Ammon's horn (tissue), 1 donor: ENCODE results near the gene HCFC1.

Experiments used
- DNase-seq: peaks from one replicate; pipeline ENCODE4 v3.0.0-alpha.2; 2016; ENCODE audit warnings: low spot score

The HCFC1 gene

GRCh38 chrX:153939573-153939972 is 32.0 kb downstream of the HCFC1 start:
- DNase-seq = no peak

GRCh38 chrX:153938226-153938786 is 33.3 kb downstream of the HCFC1 start:
- DNase-seq = no peak

GRCh38 chrX:153937056-153937455 is 34.6 kb downstream of the HCFC1 start:
- no peak for DNase-seq

- DNase-seq = no peak
Observed at GRCh38 chrX:153935326-153935851, 36.2 kb downstream of the HCFC1 start.

- DNase-seq = peak; percentile 73
Observed at GRCh38 chrX:153934762-153935325, 36.8 kb downstream of the HCFC1 start, which contains the start of gene NAA10. NAA10 (minus strand) TSS chrX:153935037; CDS start chrX:153934904, 133 bp downstream.

GRCh38 chrX:153934148-153934761 is 37.4 kb downstream of the HCFC1 start:
- no peak for DNase-seq

GRCh38 chrX:153933748-153934147 is 37.9 kb downstream of the HCFC1 start:
- DNase-seq = no peak

- DNase-seq = no peak
Observed at GRCh38 chrX:153932220-153932915, 39.2 kb downstream of the HCFC1 start.

GRCh38 chrX:153931748-153932147 is 39.9 kb downstream of the HCFC1 start:
- DNase-seq = no peak

- DNase-seq = no peak
Observed at GRCh38 chrX:153931151-153931550, 40.5 kb downstream of the HCFC1 start.

GRCh38 chrX:153930011-153930910 is 41.4 kb downstream of the HCFC1 start:
- DNase-seq = no peak

- no peak for DNase-seq
Observed at GRCh38 chrX:153929576-153929975, 42.0 kb downstream of the HCFC1 start.

- no peak for DNase-seq
Observed at GRCh38 chrX:153928846-153929245, 42.8 kb downstream of the HCFC1 start.

GRCh38 chrX:153927922-153928760 is 43.5 kb downstream of the HCFC1 start:
- peak; percentile 96 for DNase-seq

- DNase-seq = no peak
Observed at GRCh38 chrX:153927672-153927921, 44.0 kb downstream of the HCFC1 start.

GRCh38 chrX:153926858-153927671 is 44.6 kb downstream of the HCFC1 start:
- DNase-seq = peak; percentile 50

- no peak for DNase-seq
Observed at GRCh38 chrX:153926552-153926857, 45.1 kb downstream of the HCFC1 start.

- no peak for DNase-seq
Observed at GRCh38 chrX:153925739-153926551, 45.7 kb downstream of the HCFC1 start, which contains the start of gene ARHGAP4. ARHGAP4 (minus strand) TSS chrX:153926264; CDS start chrX:153926202, 62 bp downstream.

GRCh38 chrX:153925387-153925738 is 46.3 kb downstream of the HCFC1 start:
- DNase-seq = no peak
